Measurements from ENCODE around the gene TRAFD1. TPM values are rescaled to one million over a fixed set of nuclear protein-coding genes. Genes with fewer than 3 reads are reported as not detected.
"Not testable (repeated sequence)": the region's sequence is repeated elsewhere in the genome, so short reads cannot be mapped to it uniquely, and the experiment has no call there.

Gene TRAFD1
- 13.2 and 13.5 TPM in 2 replicates for total RNA-seq (2014; rRNA removed; shearing (Covaris generic))

GRCh38 chr12:112125250-112125999 is at the start of gene TRAFD1:
TSS of gene TRAFD1 (plus strand) at chr12:112125560. CDS start at chr12:112130523, 4,963 bp downstream.
- peak; percentile 98 for DNase-seq (ENCODE audit: low spot score)

- DNase-seq (ENCODE audit: low spot score) = no peak
Observed at GRCh38 chr12:112087055-112087850, 38.1 kb upstream of the TRAFD1 start.

GRCh38 chr12:112087851-112088250 is 37.5 kb upstream of the TRAFD1 start:
- DNase-seq (ENCODE audit: low spot score) = no peak

- DNase-seq (ENCODE audit: low spot score) = no peak
Observed at GRCh38 chr12:112091563-112091962, 33.8 kb upstream of the TRAFD1 start.

GRCh38 chr12:112096070-112096469 is 29.3 kb upstream of the TRAFD1 start:
- no peak for DNase-seq (ENCODE audit: low spot score)

GRCh38 chr12:112096667-112097066 is 28.7 kb upstream of the TRAFD1 start:
- no peak for DNase-seq (ENCODE audit: low spot score)

GRCh38 chr12:112097641-112098040 is 27.7 kb upstream of the TRAFD1 start:
- DNase-seq (ENCODE audit: low spot score) = no peak

- not testable (repeated sequence) for DNase-seq (ENCODE audit: low spot score)
Observed at GRCh38 chr12:112100500-112100899, 24.9 kb upstream of the TRAFD1 start.

GRCh38 chr12:112102127-112102526 is 23.2 kb upstream of the TRAFD1 start:
- no peak for DNase-seq (ENCODE audit: low spot score)

- not testable (repeated sequence) for DNase-seq (ENCODE audit: low spot score)
Observed at GRCh38 chr12:112102746-112103145, 22.6 kb upstream of the TRAFD1 start.

GRCh38 chr12:112103758-112104503 is 21.4 kb upstream of the TRAFD1 start:
- no peak for DNase-seq (ENCODE audit: low spot score)

- no peak for DNase-seq (ENCODE audit: low spot score)
Observed at GRCh38 chr12:112105891-112106290, 19.5 kb upstream of the TRAFD1 start.

- DNase-seq (ENCODE audit: low spot score) = peak; percentile 44
Observed at GRCh38 chr12:112107306-112108201, 17.8 kb upstream of the TRAFD1 start.

GRCh38 chr12:112108202-112109079 is 16.9 kb upstream of the TRAFD1 start, which contains the start of gene NAA25:
TSS of gene NAA25 (minus strand) at chr12:112108783. CDS start at chr12:112108773, 10 bp downstream.
- peak; percentile 92 for DNase-seq (ENCODE audit: low spot score)

GRCh38 chr12:112110787-112111662 is 14.3 kb upstream of the TRAFD1 start:
- DNase-seq (ENCODE audit: low spot score) = not testable (repeated sequence)

GRCh38 chr12:112111931-112112330 is 13.4 kb upstream of the TRAFD1 start:
- no peak for DNase-seq (ENCODE audit: low spot score)

GRCh38 chr12:112112409-112113133 is 12.8 kb upstream of the TRAFD1 start:
- DNase-seq (ENCODE audit: low spot score) = peak; percentile 67
